ENCODE results near the gene MFSD2A. TPM values are rescaled to one million over a fixed set of nuclear protein-coding genes. Genes with fewer than 3 reads are reported as not detected.

The MFSD2A gene
- total and polyA plus RNA-seq, 10 of the 15 experiments (the other 5 are each of a cell fraction or from before 2014, with no cell fraction given) = 0.84 to 30.1 (median 15.2) TPM

- TF ChIP-seq, protein P1, sequence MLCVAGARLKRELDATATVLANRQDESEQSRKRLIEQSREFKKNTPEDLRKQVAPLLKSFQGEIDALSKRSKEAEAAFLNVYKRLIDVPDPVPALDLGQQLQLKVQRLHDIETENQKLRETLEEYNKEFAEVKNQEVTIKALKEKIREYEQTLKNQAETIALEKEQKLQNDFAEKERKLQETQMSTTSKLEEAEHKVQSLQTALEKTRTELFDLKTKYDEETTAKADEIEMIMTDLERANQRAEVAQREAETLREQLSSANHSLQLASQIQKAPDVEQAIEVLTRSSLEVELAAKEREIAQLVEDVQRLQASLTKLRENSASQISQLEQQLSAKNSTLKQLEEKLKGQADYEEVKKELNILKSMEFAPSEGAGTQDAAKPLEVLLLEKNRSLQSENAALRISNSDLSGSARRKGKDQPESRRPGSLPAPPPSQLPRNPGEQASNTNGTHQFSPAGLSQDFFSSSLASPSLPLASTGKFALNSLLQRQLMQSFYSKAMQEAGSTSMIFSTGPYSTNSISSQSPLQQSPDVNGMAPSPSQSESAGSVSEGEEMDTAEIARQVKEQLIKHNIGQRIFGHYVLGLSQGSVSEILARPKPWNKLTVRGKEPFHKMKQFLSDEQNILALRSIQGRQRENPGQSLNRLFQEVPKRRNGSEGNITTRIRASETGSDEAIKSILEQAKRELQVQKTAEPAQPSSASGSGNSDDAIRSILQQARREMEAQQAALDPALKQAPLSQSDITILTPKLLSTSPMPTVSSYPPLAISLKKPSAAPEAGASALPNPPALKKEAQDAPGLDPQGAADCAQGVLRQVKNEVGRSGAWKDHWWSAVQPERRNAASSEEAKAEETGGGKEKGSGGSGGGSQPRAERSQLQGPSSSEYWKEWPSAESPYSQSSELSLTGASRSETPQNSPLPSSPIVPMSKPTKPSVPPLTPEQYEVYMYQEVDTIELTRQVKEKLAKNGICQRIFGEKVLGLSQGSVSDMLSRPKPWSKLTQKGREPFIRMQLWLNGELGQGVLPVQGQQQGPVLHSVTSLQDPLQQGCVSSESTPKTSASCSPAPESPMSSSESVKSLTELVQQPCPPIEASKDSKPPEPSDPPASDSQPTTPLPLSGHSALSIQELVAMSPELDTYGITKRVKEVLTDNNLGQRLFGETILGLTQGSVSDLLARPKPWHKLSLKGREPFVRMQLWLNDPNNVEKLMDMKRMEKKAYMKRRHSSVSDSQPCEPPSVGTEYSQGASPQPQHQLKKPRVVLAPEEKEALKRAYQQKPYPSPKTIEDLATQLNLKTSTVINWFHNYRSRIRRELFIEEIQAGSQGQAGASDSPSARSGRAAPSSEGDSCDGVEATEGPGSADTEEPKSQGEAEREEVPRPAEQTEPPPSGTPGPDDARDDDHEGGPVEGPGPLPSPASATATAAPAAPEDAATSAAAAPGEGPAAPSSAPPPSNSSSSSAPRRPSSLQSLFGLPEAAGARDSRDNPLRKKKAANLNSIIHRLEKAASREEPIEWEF (IDR thresholded peaks at IDR 0.05; ENCODE audit: insufficient replicate concordance, low read depth, low read length) = no peak
- TF ChIP-seq LARP7 (IDR thresholded peaks at IDR 0.05) (no peak), TCF3 (IDR thresholded peaks at IDR 0.05; ENCODE audit: borderline replicate concordance, insufficient read depth, low read depth, low read length) (no peak), EED (IDR thresholded peaks at IDR 0.05; ENCODE audit: low read depth) (no peak), TBL1XR1 (IDR thresholded peaks at IDR 0.05; ENCODE audit: low read depth, low read length) (no peak), RAD21 (IDR thresholded peaks at IDR 0.05; ENCODE audit: insufficient read depth, low read depth, low read length) (0 out of 2 replicates have a peak, but pooled peaks have one; percentile 15)
- TF ChIP-seq, protein P2, sequence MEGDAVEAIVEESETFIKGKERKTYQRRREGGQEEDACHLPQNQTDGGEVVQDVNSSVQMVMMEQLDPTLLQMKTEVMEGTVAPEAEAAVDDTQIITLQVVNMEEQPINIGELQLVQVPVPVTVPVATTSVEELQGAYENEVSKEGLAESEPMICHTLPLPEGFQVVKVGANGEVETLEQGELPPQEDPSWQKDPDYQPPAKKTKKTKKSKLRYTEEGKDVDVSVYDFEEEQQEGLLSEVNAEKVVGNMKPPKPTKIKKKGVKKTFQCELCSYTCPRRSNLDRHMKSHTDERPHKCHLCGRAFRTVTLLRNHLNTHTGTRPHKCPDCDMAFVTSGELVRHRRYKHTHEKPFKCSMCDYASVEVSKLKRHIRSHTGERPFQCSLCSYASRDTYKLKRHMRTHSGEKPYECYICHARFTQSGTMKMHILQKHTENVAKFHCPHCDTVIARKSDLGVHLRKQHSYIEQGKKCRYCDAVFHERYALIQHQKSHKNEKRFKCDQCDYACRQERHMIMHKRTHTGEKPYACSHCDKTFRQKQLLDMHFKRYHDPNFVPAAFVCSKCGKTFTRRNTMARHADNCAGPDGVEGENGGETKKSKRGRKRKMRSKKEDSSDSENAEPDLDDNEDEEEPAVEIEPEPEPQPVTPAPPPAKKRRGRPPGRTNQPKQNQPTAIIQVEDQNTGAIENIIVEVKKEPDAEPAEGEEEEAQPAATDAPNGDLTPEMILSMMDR (IDR thresholded peaks at IDR 0.05 in 2 of 3, conservative IDR thresholded peaks at IDR 0.05 in 1 of 3; ENCODE audit: control insufficient read depth in 2 of 3, extremely low read depth in 1 of 3, insufficient read depth in 1 of 3, low read depth in 3 of 3, low read length in 3 of 3) = peak in 1 of 3 experiments; percentile 20; a peak in 2 of 6 replicates
These were observed 37.1 kb upstream of the MFSD2A start (continued) for GRCh38 chr1:39917825-39918224.

All from GM12878 (cell line).